H1 (cell line): ENCODE data around the gene ANP32D. TPM values are rescaled to one million over a fixed set of nuclear protein-coding genes. Genes with fewer than 3 reads are reported as not detected.

Source experiments
- CTCF ChIA-PET: fragments of 300-600 bp; sonication (Branson Sonifier 250); formaldehyde crosslinking; loops from one replicate; lab custom pipeline; 2021; ENCODE audit not compliant: partially characterized antibody; lab: Charles Lee
- POLR2A ChIA-PET: fragments of 300-600 bp; sonication (Branson Sonifier 250); formaldehyde crosslinking; loops from one replicate; lab custom pipeline; 2021; ENCODE audit warnings: inconsistent platforms; ENCODE audit not compliant: partially characterized antibody; lab: Charles Lee
- DNase-seq, 2 experiments: peaks; one replicate each; pipeline versions ENCODE4 v3.0.0 to v3.0.0-alpha.2; 2010 to 2022; ENCODE audit warnings: low spot score in 2 of 2, low read depth in 1 of 2, mixed read lengths in 1 of 2
- FAIRE-seq: peaks from 2 replicates; lab custom pipeline; 2011; peaks lifted over from hg19 to GRCh38; lab: Jason Lieb, UNC
- H2AFZ ChIP-seq: 2 replicates; pipeline ENCODE4 v1.8.1; 2012; ENCODE audit warnings: low read length, inconsistent platforms
- H2AK5ac ChIP-seq: 2 replicates; pipeline ENCODE4 v1.6.1; 2013; ENCODE audit warnings: low read depth, low read length
- H2BK120ac ChIP-seq: replicated peaks from 2 replicates; pipeline ENCODE3; 2013; ENCODE audit warnings: low read depth, low read length, inconsistent platforms
- H2BK12ac ChIP-seq: 2 replicates; pipeline ENCODE4 v1.6.1; 2013; ENCODE audit warnings: low read depth, low read length
- H2BK15ac ChIP-seq: 2 replicates; pipeline ENCODE4 v1.6.1; 2013; ENCODE audit warnings: low read length
- H2BK20ac ChIP-seq: 2 replicates; pipeline ENCODE4 v1.6.1; 2013; ENCODE audit warnings: low read length
- H2BK5ac ChIP-seq: 2 replicates; pipeline ENCODE4 v1.6.1; 2013; ENCODE audit warnings: low read depth, low read length
- H3K14ac ChIP-seq: 2 replicates; pipeline ENCODE4 v1.6.1; 2013; ENCODE audit warnings: inconsistent platforms; ENCODE audit not compliant: insufficient read length
- H3K18ac ChIP-seq: 2 replicates; pipeline ENCODE4 v1.6.1; 2013; ENCODE audit warnings: low read length; ENCODE audit errors: extremely low read depth
- H3K23ac ChIP-seq: 2 replicates; pipeline ENCODE4 v1.6.1; 2013; ENCODE audit warnings: inconsistent platforms; ENCODE audit not compliant: insufficient read length
- H3K23me2 ChIP-seq: 2 replicates; pipeline ENCODE4 v1.6.1; 2013; ENCODE audit warnings: low read depth, low read length
- H3K27ac ChIP-seq: 2 replicates; pipeline ENCODE4 v1.6.1; 2011; ENCODE audit warnings: low read depth, low read length, inconsistent platforms
- H3K27me3 ChIP-seq, 4 experiments: replicated peaks in 1 of 4; 1 replicate in 1 of 4; 2 replicates in 3 of 4; pipeline versions ENCODE4 v1.6.1 to v1.8.1; 2011 to 2013; ENCODE audit warnings: low read length in 3 of 4, mild to moderate bottlenecking in 3 of 4, inconsistent platforms in 2 of 4, mixed read lengths in 2 of 4, moderate library complexity in 1 of 4; ENCODE audit not compliant: control insufficient read depth in 3 of 4, insufficient read depth in 3 of 4; ENCODE audit errors: extremely low read depth in 1 of 4
- H3K36me3 ChIP-seq, 4 experiments: 2 replicates each; pipeline versions ENCODE4 v1.6.1 to v1.8.1; 2011 to 2013; ENCODE audit warnings: mild to moderate bottlenecking in 4 of 4, low read length in 3 of 4, moderate library complexity in 2 of 4, control low read depth in 1 of 4, inconsistent platforms in 1 of 4; ENCODE audit not compliant: insufficient read depth in 4 of 4, control insufficient read depth in 2 of 4
- H3K4ac ChIP-seq: replicated peaks from 2 replicates; pipeline ENCODE3; 2013; ENCODE audit warnings: low read length, low read depth, mixed read lengths, inconsistent platforms; ENCODE audit not compliant: insufficient read length
- H3K4me1 ChIP-seq, 4 experiments: replicated peaks in 1 of 4; 1 replicate in 1 of 4; 2 replicates in 3 of 4; pipeline versions ENCODE4 v1.6.1 to v1.8.1; 2011 to 2013; ENCODE audit warnings: low read length in 3 of 4, inconsistent platforms in 2 of 4, mixed read lengths in 1 of 4; ENCODE audit not compliant: insufficient read depth in 4 of 4, control insufficient read depth in 3 of 4
- H3K4me2 ChIP-seq, 2 experiments: 2 replicates each; pipeline versions ENCODE4 v1.6.1 to v1.8.1; 2011 to 2013; ENCODE audit warnings: low read depth in 2 of 2, low read length in 2 of 2, control low read depth in 1 of 2, inconsistent platforms in 1 of 2, mild to moderate bottlenecking in 1 of 2; ENCODE audit not compliant: insufficient read depth in 1 of 2
- H3K4me3 ChIP-seq, 4 experiments: fragments of 200-600, 300-600 bp in 1 of 4; sonication (generic), shearing (Covaris generic), sonication (Bioruptor Twin) in 1 of 4; 2 replicates each; pipeline versions ENCODE4 v1.5.1 to v1.8.1; 2011 to 2016; ENCODE audit warnings: low read length in 4 of 4, low read depth in 3 of 4, control low read depth in 2 of 4, inconsistent platforms in 2 of 4, mild to moderate bottlenecking in 2 of 4, mixed read lengths in 1 of 4, moderate library complexity in 1 of 4; ENCODE audit not compliant: insufficient read depth in 2 of 4; ENCODE audit errors: extremely low read depth in 1 of 4
- H3K56ac ChIP-seq: replicated peaks from 2 replicates; pipeline ENCODE3; 2013; ENCODE audit warnings: low read depth, mild to moderate bottlenecking, mixed read lengths, low read length, inconsistent platforms; ENCODE audit not compliant: insufficient read length
- H3K79me1 ChIP-seq: 2 replicates; pipeline ENCODE4 v1.6.1; 2013; ENCODE audit warnings: low read depth, low read length, control low read depth
- H3K79me2 ChIP-seq, 2 experiments: 2 replicates each; pipeline versions ENCODE4 v1.6.1 to v1.8.1; 2012 to 2013; ENCODE audit warnings: low read length in 2 of 2, mild to moderate bottlenecking in 2 of 2, inconsistent platforms in 1 of 2; ENCODE audit not compliant: insufficient read depth in 2 of 2, control insufficient read depth in 1 of 2
- H3K9ac ChIP-seq, 4 experiments: replicated peaks in 1 of 4; 1 replicate in 1 of 4; 2 replicates in 3 of 4; pipeline versions ENCODE4 v1.6.1 to v1.8.1; 2011 to 2013; ENCODE audit warnings: low read depth in 3 of 4, low read length in 3 of 4, control low read depth in 2 of 4, mild to moderate bottlenecking in 2 of 4, moderate library complexity in 2 of 4, inconsistent platforms in 1 of 4; ENCODE audit errors: extremely low read depth in 1 of 4
- H3K9me3 ChIP-seq, 2 experiments: 2 replicates each; pipeline versions ENCODE4 v1.6.1 to v1.8.1; 2012 to 2013; ENCODE audit warnings: mild to moderate bottlenecking in 2 of 2, moderate library complexity in 2 of 2, control low read depth in 1 of 2, inconsistent platforms in 1 of 2, low read depth in 1 of 2, low read length in 1 of 2, mixed read lengths in 1 of 2; ENCODE audit not compliant: insufficient read depth in 2 of 2
- H4K20me1 ChIP-seq, 2 experiments: replicated peaks in 1 of 2; 2 replicates each; pipeline versions ENCODE3 to v1.8.1; 2011 to 2013; ENCODE audit warnings: inconsistent platforms in 2 of 2, low read length in 2 of 2, mild to moderate bottlenecking in 1 of 2; ENCODE audit not compliant: insufficient read depth in 2 of 2, control insufficient read depth in 1 of 2
- H4K5ac ChIP-seq: 2 replicates; pipeline ENCODE4 v1.6.1; 2013; ENCODE audit warnings: low read length, low read depth, mixed read lengths, inconsistent platforms; ENCODE audit not compliant: insufficient read length
- H4K8ac ChIP-seq: 2 replicates; pipeline ENCODE4 v1.8.0; 2013; ENCODE audit warnings: mild to moderate bottlenecking, moderate library complexity, low read length, inconsistent platforms; ENCODE audit not compliant: insufficient read depth; ENCODE audit errors: extremely low read depth
- H4K91ac ChIP-seq: replicated peaks from 2 replicates; pipeline ENCODE3; 2013; ENCODE audit warnings: low read length, mixed read lengths, inconsistent platforms; ENCODE audit not compliant: insufficient read length
- ASH2L ChIP-seq: fragments of 200-600, 300-600 bp; sonication (generic); IDR thresholded peaks from one replicate; pipeline ENCODE4 v1.7.1; 2017; ENCODE audit warnings: low read length
- ATF2 ChIP-seq: IDR thresholded peaks from 2 replicates; pipeline ENCODE4 v1.6.1; 2012; ENCODE audit warnings: low read length, inconsistent platforms
- CHD1 ChIP-seq: IDR thresholded peaks from 2 replicates; pipeline ENCODE4 v1.6.1; 2012; ENCODE audit warnings: low read depth, low read length, improper control_type of control experiment
- E2F6 ChIP-seq: IDR thresholded peaks from 2 replicates; pipeline ENCODE4 v1.6.1; 2012; ENCODE audit warnings: inconsistent platforms
- HDAC2 ChIP-seq, 2 experiments: fragments of 300-600 bp in 1 of 2; sonication (generic) in 1 of 2; IDR thresholded peaks; 2 replicates each; pipeline ENCODE4 v1.6.1; 2011 to 2012; ENCODE audit warnings: low read depth in 2 of 2, low read length in 2 of 2, mild to moderate bottlenecking in 2 of 2, moderate library complexity in 2 of 2, borderline replicate concordance in 1 of 2, inconsistent platforms in 1 of 2
- KDM4A ChIP-seq: IDR thresholded peaks from one replicate; pipeline ENCODE4 v1.7.1; 2012; ENCODE audit warnings: low read depth, mild to moderate bottlenecking, moderate library complexity, low read length, inconsistent platforms; ENCODE audit not compliant: severe bottlenecking
- KDM5A ChIP-seq: fragments of 200-600 bp; IDR thresholded peaks from 2 replicates; pipeline ENCODE4 v1.7.1; 2012; ENCODE audit warnings: mild to moderate bottlenecking, low read length, inconsistent platforms, mixed read lengths
- RAD21 ChIP-seq, 2 experiments: IDR thresholded peaks in 1 of 2; conservative IDR thresholded peaks in 1 of 2; 2 replicates each; pipeline ENCODE4 v1.6.1; 2011; ENCODE audit warnings: low read depth in 2 of 2, low read length in 2 of 2, improper control_type of control experiment in 1 of 2, inconsistent platforms in 1 of 2, mild to moderate bottlenecking in 1 of 2, moderate library complexity in 1 of 2
- SIN3A ChIP-seq, 2 experiments: IDR thresholded peaks in 1 of 2; conservative IDR thresholded peaks in 1 of 2; 2 replicates each; pipeline ENCODE4 v1.6.1; 2011 to 2012; ENCODE audit warnings: low read length in 2 of 2, improper control_type of control experiment in 1 of 2, low read depth in 1 of 2, mild to moderate bottlenecking in 1 of 2
- SIRT6 ChIP-seq: IDR thresholded peaks from one replicate; pipeline ENCODE4 v1.7.1; 2012; ENCODE audit warnings: low read length, inconsistent platforms
- SP1 ChIP-seq: IDR thresholded peaks from 2 replicates; pipeline ENCODE4 v1.6.1; 2011; ENCODE audit warnings: low read depth, low read length
- WGBS, 2 experiments: shearing (Covaris generic) in 1 of 2; methylation state at CpG; one replicate each; pipeline versions ENCODE4 v1.1.6 to v1.1.7; 2013 to 2015; ENCODE audit warnings: low lambda C conversion rate in 2 of 2, mixed read lengths in 2 of 2, inconsistent platforms in 1 of 2, low coverage in 1 of 2, missing lambda C conversion rate in 1 of 2; ENCODE audit not compliant: insufficient replicate concordance in 2 of 2, insufficient coverage in 1 of 2, insufficient read length in 1 of 2; ENCODE audit errors: extremely low coverage in 1 of 2, missing lambda C conversion rate in 1 of 2; 5-methylcytosine and 5-hydroxymethylcytosine counted together
- polyA plus RNA-seq, 7 experiments: library from polyadenylated mRNA; depleted of rRNA in 3 of 7; stranded (reverse) in 5 of 7; unstranded in 2 of 7; fragments of >200 nt in 5 of 7; fragments of 200-250 nt in 2 of 7; gene quantifications; 1 replicate in 5 of 7; 2 replicates in 1 of 7; 4 replicates in 1 of 7; pipeline versions ENCODE4 v1.2.1 to v1.2.3, GENCODE V29; 2011 to 2013; ENCODE audit warnings: missing spikeins in 2 of 7, mixed read lengths in 2 of 7
- total RNA-seq: library from RNA; stranded (reverse); fragmentation: NEBNext Ultra II Directional; extraction: Animal tissue kit (Norgen Biotek cat#: 25700); gene quantifications from 2 replicates; pipeline ENCODE4 v1.2.1, GENCODE V29; 2021

ANP32D gene
- total and polyA plus RNA-seq, 2 of the 8 experiments (the other 6 are each of a cell fraction or from before 2014, with no cell fraction given) = not detected

GRCh38 chr12:48423171-48423570 is 49.2 kb upstream of the ANP32D start:
- H3K23ac ChIP-seq = no peak overlapping the region
- H2BK5ac ChIP-seq = no peak overlapping the region
- H3K27me3 ChIP-seq = peaks cover 0 to 3% (median 0%) of the 10 kb centered on the region in 4 experiments; a peak in 3 of 7 replicates
- no peak overlapping the region for H3K14ac ChIP-seq
- H3K79me2 ChIP-seq = no peaks in the 10 kb centered on the region
- no peak overlapping the region for H2BK120ac ChIP-seq
- no peak overlapping the region for H3K9ac ChIP-seq
- H2BK20ac ChIP-seq = no peak overlapping the region
- no peak overlapping the region for H3K4me2 ChIP-seq
- H3K56ac ChIP-seq = no peak overlapping the region
- CTCF ChIA-PET = interaction anchor here (1.5 kb wide), 1 partner anchor 195 kb away, joined by 3 read pairs; no protein-coding TSS in a partner anchor
- POLR2A ChIA-PET = no interaction called here
- H3K36me3 ChIP-seq = no peaks in the 10 kb centered on the region
- H4K5ac ChIP-seq = no peak overlapping the region
- H4K91ac ChIP-seq = no peak overlapping the region
- no peak overlapping the region for H2AFZ ChIP-seq
- no peaks in the 10 kb centered on the region for H3K79me1 ChIP-seq
- no peak overlapping the region for H3K4me3 ChIP-seq
- no peak overlapping the region for H3K4ac ChIP-seq
- no peak for FAIRE-seq
- no peak overlapping the region for H3K18ac ChIP-seq
- no peak for DNase-seq
- H4K8ac ChIP-seq = no peak overlapping the region
- H2AK5ac ChIP-seq = no peak overlapping the region
- H2BK12ac ChIP-seq = no peak overlapping the region
- no peaks in the 10 kb centered on the region for H4K20me1 ChIP-seq
- no peaks in the 10 kb centered on the region for H3K23me2 ChIP-seq
- no peak overlapping the region for H3K27ac ChIP-seq
- peaks cover 0 to 1% (median 0%) of the 10 kb centered on the region in 4 experiments; a peak in 2 of 7 replicates for H3K4me1 ChIP-seq
- no peak overlapping the region for H2BK15ac ChIP-seq
- peaks cover 0 to 4% of the 10 kb centered on the region in 2 experiments; a peak in 1 of 4 replicates for H3K9me3 ChIP-seq
- WGBS, 2 experiments = 81% methylated on average over 3 of the region's 3 CpGs; no CpG with 5 or more reads in 1 of the 2 experiments
- no peak for TF ChIP-seq RAD21 (IDR thresholded peaks at IDR 0.05 in 1 of 2, conservative IDR thresholded peaks at IDR 0.05 in 1 of 2; ENCODE audit: low read depth in 2 of 2, low read length in 2 of 2)
- TF ChIP-seq KDM5A = no peak
- TF ChIP-seq SIN3A (conservative IDR thresholded peaks at IDR 0.05 in 1 of 2, IDR thresholded peaks at IDR 0.05 in 1 of 2; ENCODE audit: low read depth in 1 of 2, low read length in 2 of 2) = no peak
- TF ChIP-seq SIRT6 = no peak
- no peak for TF ChIP-seq E2F6
- TF ChIP-seq HDAC2 (IDR thresholded peaks at IDR 0.05; ENCODE audit: borderline replicate concordance in 1 of 2, low read depth in 2 of 2, low read length in 2 of 2) = no peak
- TF ChIP-seq ATF2 = no peak
- no peak for TF ChIP-seq KDM4A
- no peak for TF ChIP-seq CHD1
- TF ChIP-seq ASH2L = no peak
- no peak for TF ChIP-seq SP1
